RWPE1 (cell line): ENCODE measurements around the gene GALNT12.

Experiments
- CTCF ChIA-PET: fragments of 350-600 bp; sonication (Branson Sonifier 250); formaldehyde crosslinking; extraction: SDS; loops from one replicate; lab custom pipeline; 2021; lab: Yijun Ruan, JAX
- POLR2A ChIA-PET: fragments of 400-600 bp; formaldehyde crosslinking; extraction: SDS; loops from one replicate; lab custom pipeline; 2020; ENCODE audit warnings: antibody characterized with exemption; ENCODE audit not compliant: low non-redundant PET; lab: Yijun Ruan, JAX
- DNase-seq: peaks from one replicate; pipeline ENCODE4 v3.0.0; 2012; ENCODE audit warnings: low spot score
- H3K27ac ChIP-seq: fragments of 450-650 bp; 2 replicates; pipeline ENCODE4 v1.5.1; 2017
- CTCF ChIP-seq: fragments of 450-650 bp; conservative IDR thresholded peaks from 2 replicates; pipeline ENCODE4 v1.5.1; 2017; ENCODE audit warnings: low read depth, mild to moderate bottlenecking

GALNT12 gene

DNA sequence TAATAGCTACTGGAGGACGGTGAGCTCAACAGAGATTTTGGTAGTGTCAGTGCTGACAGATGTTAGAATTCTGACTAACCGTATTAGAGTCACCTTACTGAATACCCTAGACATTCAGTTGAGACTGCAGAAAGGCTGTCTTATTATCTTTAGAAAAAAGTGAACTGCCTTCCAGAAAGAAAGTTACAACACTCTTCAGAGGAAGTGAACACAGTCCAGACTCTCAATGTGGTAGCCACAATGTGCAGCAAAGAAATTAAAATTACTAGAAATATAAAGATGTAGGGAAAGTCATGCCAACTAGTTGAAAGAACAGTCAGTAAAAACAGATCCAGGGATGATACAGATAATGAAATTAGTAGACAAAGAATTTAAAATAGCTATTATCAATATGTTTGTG lies 89.2 kb downstream of the GALNT12 start:
- TF ChIP-seq CTCF, result no peak
- H3K27ac ChIP-seq, result no peak overlapping the region
- no peak for DNase-seq
- POLR2A ChIA-PET, result no interaction called here
- CTCF ChIA-PET, result interaction anchor here (1.0 kb wide), 1 partner anchor 102 kb away, joined by 3 read pairs; no protein-coding TSS in a partner anchor

GRCh38 chr9:98897745-98898144 lies 90.3 kb downstream of the GALNT12 start:
- no peak for DNase-seq
- POLR2A ChIA-PET, result no interaction called here
- CTCF ChIA-PET, result no interaction called here
- H3K27ac ChIP-seq, result no peak overlapping the region
- no peak for TF ChIP-seq CTCF

DNA sequence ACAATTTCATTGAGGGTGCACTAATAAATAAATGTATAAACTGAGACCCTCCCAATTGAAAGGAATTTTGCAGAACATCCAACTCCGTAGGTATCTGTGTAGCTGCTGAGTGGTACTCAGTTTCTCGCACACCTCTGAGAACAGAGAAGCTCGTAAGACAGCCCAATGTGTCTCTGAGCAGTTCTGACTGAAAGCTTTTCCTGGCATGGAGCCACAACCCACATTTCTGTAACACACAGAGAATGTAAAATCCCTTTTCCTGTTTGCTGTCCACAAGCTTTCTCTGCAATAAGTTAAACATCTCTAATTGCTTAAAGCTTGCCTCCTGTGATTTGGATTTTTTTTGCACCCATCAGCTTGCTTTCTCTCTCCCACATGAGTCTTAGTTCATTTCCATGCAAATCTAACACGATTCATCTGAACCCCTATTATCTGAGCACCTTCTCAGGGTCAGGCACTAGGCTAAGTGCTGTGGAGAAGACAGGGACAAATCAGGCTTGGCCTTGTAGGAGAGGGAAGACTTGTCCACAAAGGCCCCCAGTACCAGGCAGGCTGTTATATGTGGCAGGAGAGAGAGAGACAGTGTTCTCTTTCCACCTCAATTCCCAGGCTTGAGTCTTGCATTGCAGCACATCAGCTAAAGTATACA lies 92.1 kb downstream of the GALNT12 start:
- no peak for DNase-seq
- CTCF ChIA-PET, result interaction anchor here (0.7 kb wide), 1 partner anchor 76 kb away, joined by 4 read pairs; no protein-coding TSS in a partner anchor
- no peak for TF ChIP-seq CTCF
- H3K27ac ChIP-seq, result no peak overlapping the region
- POLR2A ChIA-PET, result no interaction called here
